CD4-positive, alpha-beta T cell treated with Interleukin-12 subunit alpha and Interleukin-12 subunit beta, for 1 hour (primary cell): Measurements from ENCODE around the gene RAB3C.

ENCODE experiments used
- DNase-seq: peaks from one replicate; pipeline ENCODE4 v3.0.0-alpha.2; 2020

The RAB3C gene

GRCh38 chr5:58778888-58779287, 196.0 kb downstream of the RAB3C start:
- no peak for DNase-seq

GRCh38 chr5:58786035-58786434, 203.2 kb downstream of the RAB3C start:
- no peak for DNase-seq

GRCh38 chr5:58786711-58787303, 203.9 kb downstream of the RAB3C start:
- no peak for DNase-seq

- no peak for DNase-seq
Observed at GRCh38 chr5:58787987-58788386, 205.1 kb downstream of the RAB3C start.

- DNase-seq = no peak
Observed at GRCh38 chr5:58793888-58794657, 211.2 kb downstream of the RAB3C start.

- DNase-seq = no peak
Observed at GRCh38 chr5:58794875-58795274, 212.0 kb downstream of the RAB3C start.

GRCh38 chr5:58795327-58795726, 212.5 kb downstream of the RAB3C start:
- DNase-seq = no peak

- no peak for DNase-seq
Observed at GRCh38 chr5:58797021-58797420, 214.1 kb downstream of the RAB3C start.

GRCh38 chr5:58800356-58800755, 217.5 kb downstream of the RAB3C start:
- no peak for DNase-seq

GRCh38 chr5:58800861-58801540, 218.1 kb downstream of the RAB3C start:
- DNase-seq = no peak

GRCh38 chr5:58803056-58803455, 220.2 kb downstream of the RAB3C start:
- no peak for DNase-seq

GRCh38 chr5:58804291-58804690, 221.4 kb downstream of the RAB3C start:
- no peak for DNase-seq

GRCh38 chr5:58810086-58810485, 227.2 kb downstream of the RAB3C start:
- no peak for DNase-seq

- DNase-seq = no peak
Observed at GRCh38 chr5:58813855-58814254, 231.0 kb downstream of the RAB3C start.

- no peak for DNase-seq
Observed at GRCh38 chr5:58816181-58816731, 233.4 kb downstream of the RAB3C start.

GRCh38 chr5:58818465-58818864, 235.6 kb downstream of the RAB3C start:
- DNase-seq = no peak

GRCh38 chr5:58825441-58825840, 242.6 kb downstream of the RAB3C start:
- no peak for DNase-seq

- no peak for DNase-seq
Observed at GRCh38 chr5:58825899-58826298, 243.0 kb downstream of the RAB3C start.

GRCh38 chr5:58827463-58827862, 244.6 kb downstream of the RAB3C start:
- DNase-seq = no peak

GRCh38 chr5:58828258-58828657, 245.4 kb downstream of the RAB3C start:
- DNase-seq = no peak

GRCh38 chr5:58834242-58835225, 251.7 kb downstream of the RAB3C start:
- no peak for DNase-seq

- no peak for DNase-seq
Observed at GRCh38 chr5:58836351-58836750, 253.5 kb downstream of the RAB3C start.

- DNase-seq = no peak
Observed at GRCh38 chr5:58838729-58839128, 255.9 kb downstream of the RAB3C start.
